NCI-H128 (cell line): ENCODE measurements around the gene SORL1-AS1.

ENCODE experiments used
- DNase-seq: peaks from one replicate; lab custom pipeline; 2025; ENCODE audit not compliant: unreplicated experiment; lab: John Stamatoyannopoulos, UW

The SORL1-AS1 gene

DNA sequence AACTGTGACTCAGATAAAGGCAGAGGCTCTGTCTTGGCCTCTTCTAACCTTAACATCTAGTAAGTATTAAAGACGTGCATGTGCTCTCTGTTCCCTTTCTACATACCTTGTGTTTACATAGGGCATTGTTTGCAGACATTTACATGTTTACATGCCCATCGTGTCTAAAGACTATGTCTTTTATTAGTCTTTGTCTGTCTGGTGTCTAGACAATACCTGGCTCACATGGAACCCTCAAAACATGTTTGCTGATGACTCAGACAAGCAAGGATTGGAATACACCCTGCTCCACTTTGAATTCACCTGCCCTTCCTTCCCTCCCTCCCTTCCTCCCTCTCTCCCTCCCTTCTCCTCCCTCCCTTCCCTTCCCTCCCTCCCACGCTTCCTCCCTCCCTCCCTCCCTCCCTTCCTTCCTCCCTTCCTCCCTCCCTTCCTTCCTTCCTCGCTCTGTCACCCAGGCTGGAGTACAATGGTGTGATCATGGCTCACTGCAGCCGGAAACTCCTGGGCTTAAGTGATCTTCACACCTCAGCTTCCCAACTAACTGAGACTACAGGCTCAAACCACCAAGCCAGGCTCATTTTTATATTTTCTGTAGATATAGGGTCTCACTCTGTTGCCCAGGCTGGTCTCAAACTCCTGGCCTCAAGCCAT, 23.7 kb upstream of the SORL1-AS1 start:
- no peak for DNase-seq

DNA sequence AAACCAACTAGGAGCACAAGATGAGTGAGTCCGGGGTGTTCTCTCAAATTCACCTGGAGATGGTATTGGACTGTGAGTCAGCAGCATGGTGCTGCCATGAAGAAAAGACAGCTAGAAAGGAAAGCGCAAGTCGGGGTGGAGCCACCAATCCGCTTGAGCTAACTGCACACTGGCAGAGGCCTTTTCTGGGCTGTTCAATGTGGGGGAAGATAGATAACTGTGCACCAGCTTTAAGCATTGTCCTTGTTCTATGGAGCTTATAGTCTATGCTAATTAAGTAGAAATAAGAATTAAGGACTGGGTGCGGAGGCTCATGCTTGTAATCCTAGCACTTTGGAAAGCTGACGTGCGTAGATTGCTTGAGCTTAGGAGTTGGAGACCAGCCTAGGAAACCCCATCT, 21.9 kb upstream of the SORL1-AS1 start:
- no peak for DNase-seq

DNA sequence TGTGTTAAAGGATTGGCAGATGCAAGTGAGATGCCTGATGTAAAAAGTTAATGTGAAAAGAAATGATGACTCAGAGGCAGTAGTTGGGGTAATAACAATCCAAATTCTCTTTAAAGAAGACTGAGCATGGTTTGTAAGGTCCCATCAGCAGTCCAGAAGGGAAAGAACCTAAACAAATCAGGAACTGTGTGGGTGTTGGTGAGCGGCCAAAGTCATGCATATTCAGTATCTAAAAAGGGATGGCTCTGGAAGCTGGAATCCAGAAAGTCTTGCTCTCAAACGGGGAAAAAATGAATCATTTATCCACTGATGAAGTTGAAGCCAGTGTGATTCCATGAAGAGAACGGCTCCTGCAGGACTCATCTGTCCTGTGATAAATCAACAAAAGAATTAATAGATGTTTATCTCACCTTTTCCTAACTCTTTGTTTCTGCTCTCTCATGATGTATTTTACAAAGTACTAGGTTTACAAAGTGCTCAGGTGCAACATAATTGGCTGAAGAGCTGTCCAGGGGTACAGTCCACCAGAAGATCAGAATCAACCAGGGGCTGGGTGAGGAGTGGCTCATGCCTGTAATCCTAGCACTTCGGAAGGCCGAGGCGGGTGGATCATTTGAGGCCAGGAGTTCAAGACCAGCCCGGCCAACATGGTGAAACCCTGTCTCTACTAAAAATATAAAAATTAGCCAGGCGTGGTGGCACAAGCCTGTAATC, 20.5 kb upstream of the SORL1-AS1 start:
- no peak for DNase-seq

DNA sequence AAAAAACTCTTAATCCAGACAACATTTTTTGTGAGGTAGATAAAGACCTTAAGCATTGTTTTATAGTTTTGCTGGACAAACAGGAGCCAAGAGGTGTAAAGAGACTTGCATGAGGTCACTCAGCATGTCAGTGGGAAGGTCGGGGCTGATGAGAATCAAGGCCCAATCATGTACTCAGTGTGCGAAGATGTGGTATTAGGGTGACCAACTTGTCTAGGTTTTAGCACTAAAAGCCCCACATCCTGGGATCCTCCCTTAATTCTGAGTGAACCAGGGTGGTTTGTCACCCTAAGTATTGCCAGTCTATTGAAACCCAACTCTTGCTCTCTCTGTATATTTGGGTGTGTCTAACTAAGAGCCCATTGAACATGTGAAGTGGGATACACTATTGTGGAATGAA, 19.5 kb upstream of the SORL1-AS1 start:
- no peak for DNase-seq

DNA sequence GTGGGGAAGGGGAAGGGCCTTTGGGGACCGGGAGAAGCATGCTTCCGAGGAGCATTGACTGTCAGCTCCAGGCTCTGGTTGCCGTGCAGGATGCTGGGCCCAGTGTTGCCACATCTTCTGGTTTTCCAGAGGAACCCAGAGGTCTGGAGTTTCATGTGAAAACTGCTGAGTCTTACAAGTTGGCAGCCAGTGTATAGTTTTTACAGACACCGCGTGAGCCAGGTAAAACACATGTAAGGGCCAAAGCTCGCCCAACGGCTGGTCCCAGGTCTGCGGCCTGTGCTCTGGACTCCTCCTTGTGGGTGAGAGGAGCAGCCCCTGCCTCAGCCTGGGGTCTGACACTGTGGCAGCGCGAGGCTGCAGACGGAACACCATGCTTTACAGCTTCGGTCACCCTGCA, 18.4 kb upstream of the SORL1-AS1 start:
- DNase-seq: no peak

DNA sequence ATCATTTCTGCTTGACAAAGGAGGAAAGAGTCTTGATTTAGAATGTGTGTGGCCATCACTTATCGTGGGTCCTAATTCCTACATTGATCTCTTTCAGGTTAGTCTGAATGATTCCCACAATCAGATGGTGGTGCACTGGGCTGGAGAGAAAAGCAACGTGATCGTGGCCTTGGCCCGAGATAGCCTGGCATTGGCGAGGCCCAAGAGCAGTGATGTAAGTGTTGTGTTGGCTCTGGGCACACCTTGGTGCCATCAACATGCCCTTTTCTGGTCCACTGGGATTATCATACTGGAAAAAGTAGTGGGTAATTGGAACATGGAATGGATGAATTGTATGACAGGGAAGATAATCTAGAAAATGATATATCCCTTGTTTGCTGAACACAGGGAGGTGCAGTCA, 17.1 kb upstream of the SORL1-AS1 start:
- no peak for DNase-seq

DNA sequence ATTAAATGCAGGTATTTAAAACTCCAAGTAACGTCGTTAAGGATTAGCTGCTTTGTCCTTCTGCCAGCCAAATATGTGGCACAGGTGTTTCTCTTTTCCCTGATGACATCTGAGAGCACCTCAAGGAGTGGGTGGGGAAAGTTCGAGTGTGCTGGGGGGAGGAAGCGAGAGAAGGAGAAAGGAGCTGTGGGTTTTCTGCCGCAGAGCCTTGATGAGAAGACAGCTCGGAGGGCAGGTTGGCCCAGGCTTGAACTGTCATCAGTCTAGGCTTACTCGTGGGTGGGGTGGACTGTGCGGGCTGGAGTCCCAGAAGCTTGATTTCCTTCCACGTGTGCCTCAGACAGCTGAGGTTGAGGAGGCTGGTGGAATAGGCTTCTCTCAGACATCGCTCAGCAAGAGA, 15.2 kb upstream of the SORL1-AS1 start:
- no peak for DNase-seq

DNA sequence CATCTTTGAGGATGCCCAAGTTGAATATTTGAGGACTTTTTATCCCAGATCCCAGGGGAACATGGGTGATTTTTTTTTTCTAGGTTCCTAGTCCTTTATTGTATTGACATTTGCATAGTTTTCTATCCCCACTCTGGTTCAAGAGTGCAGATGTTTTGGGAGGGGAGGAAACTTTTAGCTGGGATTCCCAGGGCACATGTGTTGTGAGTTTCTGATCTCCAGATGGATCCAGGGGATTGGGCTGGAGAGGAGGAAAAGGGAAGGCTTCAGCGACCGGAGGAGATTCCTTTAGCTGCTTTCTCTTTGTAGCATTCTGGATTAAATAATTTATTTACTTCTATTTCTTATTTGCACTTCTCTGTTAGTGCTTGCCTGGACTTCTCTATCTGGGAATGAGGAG, 14.7 kb upstream of the SORL1-AS1 start:
- DNase-seq: no peak

DNA sequence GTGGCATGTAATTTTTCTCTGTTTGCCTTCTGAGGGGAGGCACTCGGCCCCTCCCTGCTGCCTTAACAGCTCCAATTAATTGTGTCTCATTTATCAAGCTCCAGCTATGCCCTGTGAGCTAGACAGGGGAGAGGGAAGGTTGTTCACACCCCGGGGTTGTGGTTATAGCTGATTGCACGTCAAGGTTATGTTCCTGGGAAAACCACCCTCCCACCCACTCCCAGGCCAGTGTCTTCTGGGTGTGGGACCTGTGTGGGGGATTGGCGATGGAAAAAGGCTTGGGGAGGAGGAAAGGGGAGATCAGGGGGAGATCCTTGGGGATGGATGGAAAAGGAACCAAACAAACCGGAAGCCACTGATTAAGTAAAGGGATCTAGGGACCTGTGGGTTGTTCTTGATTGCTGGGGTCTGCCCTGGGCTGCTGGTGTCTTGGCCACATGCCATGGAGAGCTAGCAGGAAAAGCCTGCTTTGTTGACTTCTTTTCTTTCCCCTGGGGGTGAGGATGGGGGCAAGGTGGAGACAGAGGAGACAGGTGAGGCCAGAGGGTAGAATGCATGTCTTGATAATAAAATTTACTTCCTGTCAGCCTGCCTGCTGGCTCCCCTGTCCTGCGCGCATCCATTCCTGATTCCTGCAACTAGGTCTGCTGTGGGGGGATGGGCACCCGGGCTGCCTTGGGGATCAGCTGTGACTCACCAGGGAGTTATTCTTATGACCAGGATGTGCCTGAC, 13.5 kb upstream of the SORL1-AS1 start:
- DNase-seq: no peak

DNA sequence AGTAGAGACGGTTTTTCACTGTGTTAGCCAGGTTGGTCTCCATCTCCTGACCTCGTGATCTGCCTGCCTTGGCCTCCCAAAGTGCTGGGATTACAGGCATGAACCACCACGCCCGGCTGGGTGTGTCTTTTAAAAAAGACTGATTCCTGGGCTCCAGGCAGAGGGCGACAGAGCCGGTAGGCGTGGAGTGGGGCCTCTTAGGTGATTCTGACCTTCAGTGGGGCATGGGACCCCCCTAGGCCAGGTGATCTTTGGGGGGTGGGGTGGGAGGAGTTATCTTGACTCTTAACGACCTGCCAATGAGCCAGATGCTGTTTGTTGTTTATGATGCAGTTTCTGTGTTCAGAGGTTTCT, 12.9 kb upstream of the SORL1-AS1 start:
- no peak for DNase-seq

DNA sequence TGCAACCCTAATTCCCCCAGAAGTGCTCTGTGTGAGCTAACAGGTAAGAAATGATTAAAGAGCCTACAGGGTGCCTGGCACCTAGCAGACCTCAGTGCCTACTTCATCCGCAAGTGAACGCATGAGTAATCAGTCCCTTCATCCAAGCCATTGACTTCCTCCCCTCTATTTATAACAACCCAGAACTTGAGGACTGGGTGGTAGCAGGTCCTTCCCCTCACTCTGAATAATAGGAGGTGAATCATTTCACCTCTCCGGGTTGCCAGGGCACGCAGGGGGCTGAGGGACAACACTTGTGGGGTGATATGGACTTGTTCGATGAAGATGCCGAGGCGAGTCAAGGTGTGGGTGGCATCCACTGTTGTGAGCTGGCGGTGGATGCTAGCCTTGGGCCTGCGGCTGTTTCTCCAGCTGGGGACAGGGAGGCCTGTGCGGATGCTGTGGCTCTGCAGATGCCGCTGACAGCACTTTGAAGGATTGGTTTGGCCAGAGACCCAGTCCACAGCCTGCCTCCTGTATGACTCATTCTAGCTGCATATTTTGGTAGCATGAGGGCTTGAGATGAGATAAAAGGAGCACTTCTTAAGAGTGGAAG, 11.7 kb upstream of the SORL1-AS1 start:
- DNase-seq: no peak

DNA sequence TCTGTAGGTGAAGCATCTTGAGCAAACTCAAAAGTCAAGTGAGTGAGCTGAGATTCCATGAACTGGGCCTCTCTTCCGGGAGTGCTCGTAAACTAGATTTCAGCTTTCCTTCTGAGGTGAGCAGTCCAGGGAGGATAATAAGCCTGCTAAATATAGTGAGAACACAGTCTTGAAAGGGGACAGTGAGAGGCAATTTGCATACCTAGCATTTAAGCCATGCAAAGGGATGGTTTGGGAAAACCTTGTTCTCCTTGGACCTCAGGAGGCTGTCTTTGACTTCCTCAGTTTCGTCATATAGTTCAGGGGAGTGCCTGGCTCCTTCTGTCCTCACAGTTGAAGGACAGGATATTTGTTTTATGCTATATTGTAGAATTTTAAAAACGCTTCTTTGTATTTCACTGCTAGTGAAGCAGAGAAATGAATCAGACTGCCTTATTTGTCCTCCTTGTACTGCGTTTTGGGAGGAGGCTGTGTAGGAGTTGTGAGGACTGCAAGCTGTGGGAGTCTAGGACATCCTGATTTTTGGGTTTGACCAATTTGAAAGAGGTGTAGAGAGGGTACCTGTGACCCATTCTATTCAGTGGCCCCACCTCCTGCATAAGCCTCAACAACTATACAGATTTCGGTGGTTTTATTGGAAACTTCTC, 11.0 kb upstream of the SORL1-AS1 start:
- DNase-seq: no peak

DNA sequence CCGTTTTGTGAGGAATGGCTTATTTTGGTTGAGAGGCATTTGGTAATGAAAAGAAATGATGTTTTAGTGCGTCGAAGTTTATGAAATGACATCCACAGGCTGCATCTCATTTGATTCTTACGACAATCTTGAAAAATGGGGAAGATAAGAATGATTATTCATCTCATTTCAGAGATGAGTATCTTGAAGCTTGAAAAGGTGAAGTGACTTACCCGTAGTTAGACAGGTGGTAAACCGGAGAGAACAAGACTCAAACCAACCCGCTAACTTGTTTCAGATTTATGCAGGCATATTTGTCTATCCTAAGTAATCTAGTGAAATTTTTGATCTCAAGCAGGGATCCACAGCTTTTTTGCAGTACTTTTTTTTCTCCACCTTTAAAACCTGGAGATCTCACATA, 9.1 kb upstream of the SORL1-AS1 start:
- no peak for DNase-seq

DNA sequence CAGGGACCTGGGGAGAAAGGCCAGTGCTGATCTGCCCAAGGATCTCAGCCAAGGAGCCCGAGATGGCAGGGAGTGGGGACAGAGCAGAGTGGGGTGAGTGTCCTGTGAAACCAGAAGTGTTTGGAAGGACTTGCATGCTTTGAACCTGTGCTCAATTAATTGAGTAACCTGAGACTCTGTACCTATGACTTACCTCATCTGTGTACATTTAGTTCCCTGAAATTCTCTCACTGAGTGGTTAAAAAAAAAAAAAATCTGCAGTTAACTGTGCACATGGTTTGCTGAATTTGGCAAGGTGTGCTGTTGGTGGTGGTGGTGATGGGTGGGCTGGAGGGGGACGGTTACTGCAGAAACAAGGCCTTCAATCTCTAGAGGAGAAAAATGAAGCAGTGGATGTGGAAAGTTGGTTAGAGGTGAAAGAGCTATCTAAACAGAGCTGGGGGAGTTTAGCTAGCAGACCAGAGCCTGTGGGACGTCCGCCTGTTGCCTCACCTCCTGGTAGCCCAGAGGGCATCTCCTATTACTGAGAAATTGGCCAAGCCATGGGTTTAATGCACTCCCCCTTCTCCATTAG, 8.3 kb upstream of the SORL1-AS1 start:
- DNase-seq: no peak

DNA sequence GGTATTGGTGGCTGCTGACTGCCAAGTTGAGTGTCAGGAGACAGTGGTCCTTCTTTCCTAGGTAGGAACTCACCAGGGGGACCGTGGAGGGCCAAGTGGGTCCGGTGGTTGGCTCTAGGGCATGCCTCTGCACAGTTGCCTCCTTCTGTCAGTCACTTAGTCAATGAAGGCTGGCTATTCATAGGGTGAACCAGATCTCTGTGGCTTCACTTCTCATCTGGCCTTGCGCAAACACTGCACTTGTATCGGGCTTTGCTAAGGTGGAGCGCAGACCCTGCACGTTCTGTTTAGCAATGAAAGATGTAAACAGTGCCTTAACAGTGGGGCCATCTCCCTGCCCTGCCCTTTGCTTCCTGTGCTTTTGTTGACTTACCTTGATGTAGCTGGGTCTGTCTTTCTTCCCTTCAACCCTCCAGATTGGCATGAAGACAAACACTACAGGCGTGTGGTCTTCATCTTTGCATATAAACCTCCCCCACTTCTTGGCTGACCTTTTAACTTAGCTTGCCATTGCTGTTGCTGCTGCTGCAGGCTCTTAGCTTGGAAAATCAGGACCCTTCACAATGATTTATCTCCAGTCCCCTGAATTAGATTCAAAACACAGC, 6.7 kb upstream of the SORL1-AS1 start:
- no peak for DNase-seq

DNA sequence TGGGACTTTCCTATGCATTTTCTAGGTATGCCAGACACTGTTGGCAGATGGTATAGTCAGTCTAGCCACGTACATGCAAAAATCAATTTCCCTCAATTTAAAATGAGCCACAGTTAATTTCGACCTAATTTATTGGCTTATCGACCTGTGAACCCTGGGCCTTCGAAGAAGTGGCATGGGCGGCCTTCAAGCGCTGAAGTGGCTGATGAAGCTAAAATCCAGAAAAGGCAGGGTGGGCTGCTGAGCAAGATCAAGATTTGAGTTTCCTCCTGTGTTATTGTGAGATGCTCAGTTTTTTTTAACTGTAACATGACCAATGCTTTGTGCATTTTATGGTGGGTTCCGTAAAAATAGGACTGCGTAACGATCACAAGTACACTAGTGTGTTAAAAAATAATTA, 5.8 kb upstream of the SORL1-AS1 start:
- DNase-seq: no peak

DNA sequence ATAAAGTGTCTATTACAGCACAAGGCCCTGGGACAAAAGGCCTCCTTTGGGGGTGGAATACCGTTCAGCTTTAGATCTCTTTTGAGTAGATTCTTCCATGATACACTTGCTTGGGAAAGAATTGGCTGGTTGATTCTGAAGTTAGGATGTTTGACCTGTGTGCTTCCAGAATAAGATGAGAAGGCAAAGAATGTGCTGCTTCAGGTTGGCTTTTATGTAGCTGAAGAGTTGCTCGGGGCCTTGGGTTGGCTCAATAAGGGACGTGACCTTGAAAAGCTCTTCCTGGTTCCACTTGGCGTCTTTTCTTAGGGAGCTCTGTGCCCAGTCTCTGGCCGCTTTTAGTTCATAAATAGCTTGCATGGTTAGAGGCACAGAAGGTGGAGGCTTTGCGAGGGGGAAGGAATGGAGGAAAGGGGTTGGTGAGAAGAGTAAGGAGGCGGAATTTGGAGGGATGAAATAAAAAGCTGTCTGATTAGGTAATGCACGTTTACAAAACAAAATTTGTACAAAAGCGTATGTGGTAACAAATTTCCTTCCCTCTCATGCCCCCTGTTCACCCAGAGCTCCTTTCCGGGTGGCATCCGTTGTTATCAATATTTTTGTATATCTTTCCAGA, 4.2 kb upstream of the SORL1-AS1 start:
- no peak for DNase-seq

DNA sequence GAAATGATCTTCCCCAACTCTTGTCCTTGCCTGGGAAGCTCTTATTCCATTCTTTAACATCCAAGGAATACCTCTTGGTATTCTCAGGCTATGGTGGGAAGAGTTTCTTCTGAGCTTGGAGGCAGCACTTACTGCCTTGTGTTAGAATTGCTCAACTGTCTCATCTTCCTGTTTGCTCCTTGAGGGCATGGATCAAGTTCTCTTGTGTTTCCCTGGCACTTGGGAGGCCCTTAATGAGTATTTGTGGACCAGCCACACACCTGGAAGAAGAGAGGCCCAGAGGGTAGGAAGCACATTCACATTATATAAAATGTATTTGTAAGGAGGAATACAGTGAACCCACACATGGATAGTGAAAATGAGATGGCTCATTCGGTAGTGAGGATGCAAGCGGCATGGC, 3.4 kb upstream of the SORL1-AS1 start:
- DNase-seq: no peak

DNA sequence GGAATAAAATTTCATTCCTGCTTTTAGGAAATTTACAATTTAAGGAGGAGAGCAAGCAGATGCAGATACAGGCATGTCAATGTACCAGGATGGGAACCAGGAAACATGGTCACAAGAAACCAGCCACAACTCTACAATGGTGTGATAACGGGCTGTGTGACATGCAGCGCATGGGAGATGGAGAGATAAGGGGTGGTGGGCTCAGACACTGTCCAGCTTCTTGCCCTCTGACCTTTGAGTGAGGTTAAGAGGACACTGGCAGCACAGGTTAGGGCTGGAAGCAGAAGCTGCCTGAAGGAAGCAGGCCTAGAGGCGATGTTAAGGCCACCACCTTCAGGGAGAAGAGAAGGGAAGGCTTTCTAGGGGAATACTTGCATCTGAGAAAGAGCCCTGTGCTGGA, 2.3 kb upstream of the SORL1-AS1 start:
- DNase-seq: no peak

DNA sequence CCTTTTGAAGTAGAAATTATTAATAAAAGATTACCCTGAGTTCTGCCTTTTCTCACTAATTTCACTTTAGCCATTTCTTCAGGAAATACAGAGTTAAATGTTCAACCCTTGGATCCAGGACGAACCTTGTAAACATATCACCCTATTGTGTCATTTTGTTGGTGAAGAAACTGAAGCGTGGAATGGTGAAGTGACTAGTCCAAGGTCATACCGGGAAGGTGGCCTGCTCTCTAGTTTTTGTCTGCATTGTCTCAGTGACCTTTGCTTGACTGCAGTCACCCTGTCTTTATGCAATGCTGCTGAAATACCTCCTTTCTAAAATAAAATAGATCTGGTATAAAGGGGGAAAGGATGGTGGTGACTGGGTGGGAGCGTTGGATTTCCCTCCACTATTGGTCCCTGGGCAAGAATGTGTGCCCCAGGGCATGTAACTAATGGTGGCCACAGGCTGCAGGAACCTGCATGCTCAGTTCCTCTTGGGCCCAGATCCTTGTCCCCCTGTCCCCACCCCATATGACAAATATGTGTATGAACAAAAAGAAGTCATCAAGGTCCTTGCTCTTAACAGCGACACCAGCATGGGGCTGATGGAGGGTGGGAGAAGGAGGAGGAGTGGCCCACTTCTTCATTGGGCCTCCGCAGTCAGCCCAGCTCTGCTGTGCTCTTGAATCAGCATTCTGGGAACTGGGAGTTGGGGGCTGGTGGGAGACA, 977 bp upstream of the SORL1-AS1 start:
- DNase-seq: no peak
